Measurements from ENCODE around the gene ZNF608. TPM values are rescaled to one million over a fixed set of nuclear protein-coding genes. Genes with fewer than 3 reads are reported as not detected.

Gene ZNF608
- total and polyA plus RNA-seq, 9 donors: 7.5 to 26.8 (median 12.7) TPM

DNA sequence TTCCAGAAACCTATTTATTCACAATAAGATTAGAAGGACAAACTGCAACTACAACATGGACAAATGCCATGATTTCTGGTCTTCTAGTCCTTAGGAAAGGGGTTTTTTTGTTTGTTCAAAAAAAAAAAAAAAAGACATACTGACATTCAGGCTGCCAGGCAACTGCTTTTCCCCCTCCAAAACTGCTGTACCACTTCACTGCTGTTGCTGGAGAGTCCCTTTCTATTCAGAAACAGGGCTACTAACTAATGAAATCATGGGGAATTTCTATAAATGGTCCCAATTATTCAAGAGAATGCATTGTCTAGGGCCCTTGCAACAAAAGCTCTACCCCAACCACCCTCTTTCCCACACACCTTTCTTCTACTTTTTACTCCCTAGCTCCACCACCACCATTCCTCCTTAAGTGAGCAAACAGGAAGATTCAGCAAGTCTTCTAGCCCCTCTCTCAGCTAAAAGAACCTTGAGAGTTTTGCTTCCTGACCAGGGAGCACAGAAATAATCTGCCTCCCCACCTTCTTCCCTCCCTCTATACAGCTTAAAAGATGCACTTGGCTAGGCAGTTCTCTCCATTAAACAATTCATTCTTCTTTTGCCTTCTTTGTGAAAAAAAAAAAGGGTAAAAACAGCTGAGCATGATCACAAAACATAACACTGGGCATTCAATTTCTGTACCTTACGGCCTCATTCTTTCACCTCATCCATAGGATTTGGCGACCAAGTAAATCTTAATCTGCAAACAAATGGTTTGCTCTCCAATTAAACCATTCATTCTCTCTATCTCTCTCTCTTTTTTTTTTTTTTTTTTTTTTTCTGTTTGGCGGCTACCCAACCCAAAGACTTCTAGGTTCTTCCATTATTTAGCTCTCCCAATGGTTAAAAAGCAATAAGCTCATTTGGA lies 13.8 kb downstream of the ZNF608 start:
- intact Hi-C loops (cut with DNase I): no loop called here
- no peaks in the 10 kb centered on the region for H3K4me1 ChIP-seq (ENCODE audit: insufficient read depth)

DNA sequence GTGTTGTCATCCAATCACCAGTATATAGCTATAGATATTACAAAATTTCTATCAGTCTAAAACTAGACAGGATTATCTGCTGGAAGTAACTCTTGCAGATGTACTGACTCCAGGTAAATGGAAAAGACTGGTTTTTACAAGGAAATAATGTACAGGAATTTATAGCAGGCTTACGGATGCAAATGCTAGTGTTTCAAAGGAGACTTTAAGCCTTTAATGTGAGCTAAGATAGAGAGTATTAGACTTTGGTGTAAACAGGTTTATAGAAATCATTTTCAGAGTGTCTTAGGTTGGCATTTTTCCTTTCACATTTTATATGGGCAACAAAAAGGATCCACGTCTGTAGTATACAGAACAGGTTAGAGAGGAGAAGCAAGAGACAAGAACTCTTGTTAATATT lies 16.1 kb downstream of the ZNF608 start:
- Histone ChIP-seq H3K4me1 (ENCODE audit: insufficient read depth) (no peaks in the 10 kb centered on the region), H3K4me3 (no peak overlapping the region), H3K27ac (no peak overlapping the region), H3K9me3 (no peaks in the 10 kb centered on the region), H3K36me3 (no peaks in the 10 kb centered on the region), H3K27me3 (no peaks in the 10 kb centered on the region)
- no peak for TF ChIP-seq POLR2A (IDR thresholded peaks at IDR 0.05)
- intact Hi-C loops (cut with DNase I): no loop called here
- 90 to 93% (median 91%) methylated on average over 2 of the region's 2 CpGs for WGBS, 3 donors
- DNase-seq: no peak

More for the DNA sequence above, 13.8 kb downstream of the ZNF608 start:
- TF ChIP-seq POLR2A (IDR thresholded peaks at IDR 0.05) (no peak), EP300 (IDR thresholded peaks at IDR 0.05) (no peak)
- TF ChIP-seq, protein P1, sequence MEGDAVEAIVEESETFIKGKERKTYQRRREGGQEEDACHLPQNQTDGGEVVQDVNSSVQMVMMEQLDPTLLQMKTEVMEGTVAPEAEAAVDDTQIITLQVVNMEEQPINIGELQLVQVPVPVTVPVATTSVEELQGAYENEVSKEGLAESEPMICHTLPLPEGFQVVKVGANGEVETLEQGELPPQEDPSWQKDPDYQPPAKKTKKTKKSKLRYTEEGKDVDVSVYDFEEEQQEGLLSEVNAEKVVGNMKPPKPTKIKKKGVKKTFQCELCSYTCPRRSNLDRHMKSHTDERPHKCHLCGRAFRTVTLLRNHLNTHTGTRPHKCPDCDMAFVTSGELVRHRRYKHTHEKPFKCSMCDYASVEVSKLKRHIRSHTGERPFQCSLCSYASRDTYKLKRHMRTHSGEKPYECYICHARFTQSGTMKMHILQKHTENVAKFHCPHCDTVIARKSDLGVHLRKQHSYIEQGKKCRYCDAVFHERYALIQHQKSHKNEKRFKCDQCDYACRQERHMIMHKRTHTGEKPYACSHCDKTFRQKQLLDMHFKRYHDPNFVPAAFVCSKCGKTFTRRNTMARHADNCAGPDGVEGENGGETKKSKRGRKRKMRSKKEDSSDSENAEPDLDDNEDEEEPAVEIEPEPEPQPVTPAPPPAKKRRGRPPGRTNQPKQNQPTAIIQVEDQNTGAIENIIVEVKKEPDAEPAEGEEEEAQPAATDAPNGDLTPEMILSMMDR (IDR thresholded peaks at IDR 0.05): no peak
- no peak for DNase-seq
- WGBS, 3 donors: 81 to 98% (median 97%) methylated on average over 3 of the region's 3 CpGs
- H3K4me3 ChIP-seq: no peak overlapping the region
- H3K36me3 ChIP-seq: no peaks in the 10 kb centered on the region
- no peaks in the 10 kb centered on the region for H3K9me3 ChIP-seq
- no peaks in the 10 kb centered on the region for H3K27me3 ChIP-seq
- H3K27ac ChIP-seq: no peak overlapping the region

DNA sequence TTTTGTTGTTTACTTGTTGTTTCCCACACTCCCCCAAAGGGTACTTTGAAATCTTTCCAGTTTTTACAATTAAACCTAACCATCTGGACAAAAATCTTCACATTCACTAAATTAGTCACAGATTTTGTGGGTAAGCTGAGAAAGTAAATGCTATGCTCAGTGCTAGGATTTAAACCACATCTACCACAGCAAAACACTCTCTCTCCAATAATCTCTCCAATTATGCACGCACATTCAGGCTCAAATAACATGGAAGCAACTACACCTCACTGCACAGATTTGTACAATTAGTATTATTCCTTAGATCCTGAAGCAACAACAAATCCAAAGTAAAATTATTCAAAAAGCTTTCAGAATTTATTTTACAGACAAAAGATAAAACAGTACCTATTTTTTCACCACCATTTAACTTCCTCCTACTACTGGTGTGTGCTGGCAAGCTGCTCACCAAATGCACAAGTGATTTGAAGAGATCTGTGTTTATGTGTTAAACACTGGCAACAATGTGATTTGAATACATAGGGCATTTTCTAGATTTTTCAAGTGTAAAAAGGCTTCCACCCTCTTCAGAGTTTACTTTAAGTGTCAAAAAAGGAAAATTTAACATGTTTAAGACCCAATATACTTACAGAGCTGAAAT lies 16.6 kb downstream of the ZNF608 start:
- 95 to 96% (median 96%) methylated on average over 1 of the region's 1 CpG for WGBS, 3 donors
- Histone ChIP-seq H3K27me3 (no peaks in the 10 kb centered on the region), H3K9me3 (no peaks in the 10 kb centered on the region), H3K4me1 (ENCODE audit: insufficient read depth) (no peaks in the 10 kb centered on the region), H3K27ac (no peak overlapping the region), H3K4me3 (no peak overlapping the region), H3K36me3 (no peaks in the 10 kb centered on the region)
- no peak for DNase-seq
- intact Hi-C loops (cut with DNase I): no loop called here
- TF ChIP-seq EP300 (IDR thresholded peaks at IDR 0.05): no peak
- no peak for TF ChIP-seq POLR2A (IDR thresholded peaks at IDR 0.05)
- TF ChIP-seq, protein P1 (IDR thresholded peaks at IDR 0.05): no peak

DNA sequence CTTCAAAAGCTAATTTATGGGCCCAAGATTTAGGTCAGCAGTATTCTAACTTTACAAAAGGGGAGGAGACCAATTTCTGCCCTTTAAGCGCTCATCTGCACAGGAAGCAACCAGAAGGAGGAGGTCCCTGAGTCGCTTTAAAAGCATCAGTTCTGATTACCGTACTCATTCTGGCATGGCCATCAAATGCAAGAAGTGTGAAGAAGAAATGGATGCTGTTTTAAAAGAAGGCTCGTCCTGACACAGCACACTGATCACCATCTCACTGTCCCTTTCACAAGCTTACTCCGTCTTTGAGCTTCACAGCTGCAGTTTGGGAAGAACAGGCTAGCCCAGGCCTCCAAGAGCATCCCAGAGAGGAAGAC lies 17.5 kb downstream of the ZNF608 start:
- no peak for TF ChIP-seq EP300 (IDR thresholded peaks at IDR 0.05)
- no peak for TF ChIP-seq POLR2A (IDR thresholded peaks at IDR 0.05)
- TF ChIP-seq, protein P1 (IDR thresholded peaks at IDR 0.05): no peak
- Histone ChIP-seq H3K36me3 (no peaks in the 10 kb centered on the region), H3K27me3 (no peaks in the 10 kb centered on the region), H3K9me3 (no peaks in the 10 kb centered on the region), H3K27ac (no peak overlapping the region), H3K4me1 (ENCODE audit: insufficient read depth) (no peaks in the 10 kb centered on the region), H3K4me3 (no peak overlapping the region)
- WGBS, 3 donors: 94 to 97% (median 95%) methylated on average over 5 of the region's 5 CpGs
- DNase-seq: no peak
- intact Hi-C loops (cut with DNase I): no loop called here

Measured in ovary (tissue), 9 donors.